Measurements from ENCODE around the gene SAMD1.

SAMD1 gene

DNA sequence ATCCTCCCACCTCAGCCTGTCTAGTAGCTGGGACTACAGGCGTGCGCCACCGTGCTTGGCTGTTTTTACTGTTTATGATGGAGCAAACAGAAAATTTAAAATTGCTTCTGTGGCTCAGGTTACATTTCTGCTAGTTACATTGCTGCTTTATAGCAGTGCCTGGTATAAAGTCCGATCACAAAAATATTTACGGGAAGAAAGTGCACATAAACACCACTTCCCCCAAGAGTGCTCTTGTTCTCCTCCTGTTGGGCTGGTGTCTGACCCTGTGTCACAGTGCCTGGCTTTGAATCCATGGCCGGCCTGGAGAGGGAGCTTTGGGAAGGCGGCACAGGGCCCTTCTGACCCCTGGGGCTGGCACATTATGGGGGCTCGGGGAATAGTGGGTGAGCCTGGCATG is 15.1 kb upstream of the SAMD1 start:
- no peak overlapping the region for H3K27ac Mint-ChIP-seq
- H3K36me3 Mint-ChIP-seq (ENCODE audit: low read depth): peaks cover 38% of the 10 kb centered on the region
- H3K9me3 Mint-ChIP-seq: no peaks in the 10 kb centered on the region
- TF ChIP-seq CTCF (IDR thresholded peaks at IDR 0.05; ENCODE audit: unreplicated experiment in 3 of 3): no peak
- peaks cover 7% of the 10 kb centered on the region for H3K4me1 Mint-ChIP-seq
- H3K27me3 Mint-ChIP-seq (ENCODE audit: low read depth): no peaks in the 10 kb centered on the region
- no peak overlapping the region for H3K4me3 Mint-ChIP-seq

DNA sequence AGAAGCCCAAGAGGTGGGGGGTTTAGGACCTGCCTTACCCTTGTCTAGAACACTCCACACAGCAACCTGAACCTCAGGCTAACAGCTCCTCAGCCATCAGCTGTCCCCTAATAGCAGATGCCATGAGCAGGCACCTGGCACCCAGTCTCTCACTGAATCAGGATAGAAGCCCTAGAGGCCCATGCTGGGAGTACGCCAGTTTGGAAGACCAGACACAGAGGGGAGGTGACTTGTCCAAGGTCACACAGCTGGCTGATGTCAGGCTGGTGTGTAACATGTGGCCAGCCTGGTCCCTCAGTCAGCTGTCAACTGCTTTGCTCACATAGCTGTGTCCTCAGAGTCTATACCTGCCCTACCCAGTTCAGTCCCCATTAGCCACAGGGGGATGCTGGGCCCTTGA is 12.8 kb upstream of the SAMD1 start:
- Mint-ChIP-seq H3K27ac (no peak overlapping the region), H3K36me3 (ENCODE audit: low read depth) (peaks cover 39% of the 10 kb centered on the region), H3K4me1 (peaks cover 7% of the 10 kb centered on the region), H3K4me3 (no peak overlapping the region), H3K27me3 (ENCODE audit: low read depth) (no peaks in the 10 kb centered on the region), H3K9me3 (no peaks in the 10 kb centered on the region)
- TF ChIP-seq CTCF (IDR thresholded peaks at IDR 0.05; ENCODE audit: unreplicated experiment in 3 of 3): no peak

GRCh38 chr19:14102756-14103155 is 12.2 kb upstream of the SAMD1 start:
- no peak for TF ChIP-seq CTCF (IDR thresholded peaks at IDR 0.05; ENCODE audit: unreplicated experiment in 3 of 3)
- Mint-ChIP-seq H3K36me3 (ENCODE audit: low read depth) (peaks cover 40% of the 10 kb centered on the region), H3K27ac (no peak overlapping the region), H3K27me3 (ENCODE audit: low read depth) (no peaks in the 10 kb centered on the region), H3K4me3 (no peak overlapping the region), H3K4me1 (peaks cover 3% of the 10 kb centered on the region), H3K9me3 (no peaks in the 10 kb centered on the region)

GRCh38 chr19:14102102-14102696 is 11.6 kb upstream of the SAMD1 start:
- Mint-ChIP-seq H3K4me3 (no peak overlapping the region), H3K27ac (no peak overlapping the region), H3K9me3 (no peaks in the 10 kb centered on the region), H3K36me3 (ENCODE audit: low read depth) (peaks cover 43% of the 10 kb centered on the region), H3K4me1 (peaks cover 2% of the 10 kb centered on the region), H3K27me3 (ENCODE audit: low read depth) (no peaks in the 10 kb centered on the region)
- no peak for TF ChIP-seq CTCF (IDR thresholded peaks at IDR 0.05; ENCODE audit: unreplicated experiment in 3 of 3)

GRCh38 chr19:14101003-14101545 is 10.5 kb upstream of the SAMD1 start:
- peaks cover 45% of the 10 kb centered on the region for H3K36me3 Mint-ChIP-seq (ENCODE audit: low read depth)
- no peaks in the 10 kb centered on the region for H3K9me3 Mint-ChIP-seq
- H3K27me3 Mint-ChIP-seq (ENCODE audit: low read depth): no peaks in the 10 kb centered on the region
- no peak overlapping the region for H3K27ac Mint-ChIP-seq
- TF ChIP-seq CTCF (IDR thresholded peaks at IDR 0.05; ENCODE audit: unreplicated experiment in 3 of 3): no peak
- no peak overlapping the region for H3K4me3 Mint-ChIP-seq
- no peaks in the 10 kb centered on the region for H3K4me1 Mint-ChIP-seq

- Mint-ChIP-seq H3K36me3 (ENCODE audit: low read depth) (peaks cover 49% of the 10 kb centered on the region), H3K27me3 (ENCODE audit: low read depth) (no peaks in the 10 kb centered on the region), H3K4me3 (no peak overlapping the region), H3K27ac (no peak overlapping the region), H3K9me3 (peaks cover 11% of the 10 kb centered on the region), H3K4me1 (no peaks in the 10 kb centered on the region)
- TF ChIP-seq CTCF (IDR thresholded peaks at IDR 0.05; ENCODE audit: unreplicated experiment in 3 of 3): no peak
These were observed 7.1 kb upstream of the SAMD1 start for GRCh38 chr19:14097532-14098151.
